HepG2 (cell line): ENCODE measurements around the gene FALEC. TPM values are rescaled to one million over a fixed set of nuclear protein-coding genes. Genes with fewer than 3 reads are reported as not detected.
A peak's percentile ranks its signal among the peaks of the same experiment; 100 is the strongest.

Experiments used
- ARID2 ChIP-seq: sonication (generic); formaldehyde crosslinking; IDR thresholded peaks from 2 replicates; pipeline ENCODE4 v1.8.1; 2022; ENCODE audit warnings: mild to moderate bottlenecking, missing genetic modification reagents, borderline replicate concordance
- CHCHD3 ChIP-seq: sonication (generic); formaldehyde crosslinking; IDR thresholded peaks from 2 replicates; pipeline ENCODE4 v1.8.0; 2022; ENCODE audit warnings: mild to moderate bottlenecking, missing genetic modification reagents, moderate library complexity
- DR1 ChIP-seq: sonication (generic); formaldehyde crosslinking; IDR thresholded peaks from 2 replicates; pipeline ENCODE4 v1.8.0; 2021; ENCODE audit warnings: mild to moderate bottlenecking, missing genetic modification reagents, inconsistent platforms
- FOXC1 ChIP-seq: sonication (generic); formaldehyde crosslinking; IDR thresholded peaks from 2 replicates; pipeline ENCODE4 v1.8.0; 2022; ENCODE audit warnings: mild to moderate bottlenecking, missing genetic modification reagents, borderline replicate concordance
- HNF4A ChIP-seq: sonication (generic); formaldehyde crosslinking; IDR thresholded peaks from 2 replicates; pipeline ENCODE4 v1.4.0; 2020; ENCODE audit warnings: missing genetic modification reagents
- HNRNPH1 ChIP-seq: fragments of 200-400 bp; formaldehyde crosslinking; optimal IDR thresholded peaks from 2 replicates; pipeline ENCODE3; 2017; ENCODE audit warnings: mild to moderate bottlenecking, low read depth, low read length
- KLF12 ChIP-seq: sonication (generic); formaldehyde crosslinking; IDR thresholded peaks from 2 replicates; pipeline ENCODE4 v1.4.0; 2020; ENCODE audit warnings: missing genetic modification reagents, borderline replicate concordance
- RAD51 ChIP-seq: fragments of 450-650 bp; IDR thresholded peaks from 2 replicates; pipeline ENCODE4 v1.6.1; 2016; ENCODE audit warnings: borderline replicate concordance
- SP1 ChIP-seq, 2 experiments: fragments of 450-650 bp in 1 of 2; sonication (generic) in 1 of 2; formaldehyde crosslinking in 1 of 2; IDR thresholded peaks; 2 replicates each; pipeline versions ENCODE4 v1.4.0 to v1.6.1; 2016 to 2020; ENCODE audit warnings: missing genetic modification reagents in 1 of 2
- TOE1 ChIP-seq: sonication (generic); formaldehyde crosslinking; IDR thresholded peaks from 2 replicates; pipeline ENCODE4 v1.4.0; 2020; ENCODE audit warnings: mild to moderate bottlenecking, missing genetic modification reagents
- ZNF260 ChIP-seq: sonication (generic); formaldehyde crosslinking; IDR thresholded peaks from 2 replicates; pipeline ENCODE4 v1.4.0; 2020; ENCODE audit warnings: missing genetic modification reagents, low read depth, mild to moderate bottlenecking, borderline replicate concordance
- ZNF282 ChIP-seq: fragments of 450-650 bp; IDR thresholded peaks from 2 replicates; pipeline ENCODE4 v1.6.1; 2018; ENCODE audit not compliant: partially characterized antibody
- ZNF329 ChIP-seq: sonication (generic); formaldehyde crosslinking; IDR thresholded peaks from 2 replicates; pipeline ENCODE4 v1.9.0; 2021; ENCODE audit warnings: low read depth, mild to moderate bottlenecking, missing genetic modification reagents
- ZNF564 ChIP-seq: sonication (generic); formaldehyde crosslinking; IDR thresholded peaks from 2 replicates; pipeline ENCODE4 v1.8.1; 2023; ENCODE audit warnings: mild to moderate bottlenecking, missing genetic modification reagents
- ZNF572 ChIP-seq: sonication (generic); formaldehyde crosslinking; IDR thresholded peaks from 2 replicates; pipeline ENCODE4 v1.5.1; 2020; ENCODE audit warnings: mild to moderate bottlenecking, missing genetic modification reagents
- ZNF674 ChIP-seq: sonication (generic); formaldehyde crosslinking; IDR thresholded peaks from 2 replicates; pipeline ENCODE4 v1.5.0; 2020; ENCODE audit warnings: low read depth, mild to moderate bottlenecking, missing genetic modification reagents
- ZNF878 ChIP-seq: sonication (generic); formaldehyde crosslinking; IDR thresholded peaks from 2 replicates; pipeline ENCODE4 v1.8.1; 2023; ENCODE audit warnings: mild to moderate bottlenecking, missing genetic modification reagents, moderate library complexity
- ZNF883 ChIP-seq: sonication (generic); formaldehyde crosslinking; IDR thresholded peaks from 2 replicates; pipeline ENCODE4 v1.5.1; 2020; ENCODE audit warnings: mild to moderate bottlenecking, missing genetic modification reagents; ENCODE audit errors: not compliant biosample characterization
- polyA plus RNA-seq, 8 experiments: library from polyadenylated mRNA; depleted of rRNA in 3 of 8; stranded (reverse) in 7 of 8; unstranded in 1 of 8; fragments of >200 nt; fragmentation: Illumina TruSeq in 4 of 8; extraction: Trizol in 4 of 8; gene quantifications; 2 replicates each; pipeline versions ENCODE4 v1.2.1 to v1.2.3, GENCODE V29; 2011 to 2016; ENCODE audit warnings: low read depth in 4 of 8, missing spikeins in 1 of 8, mixed read lengths in 1 of 8; ENCODE audit not compliant: insufficient read depth in 1 of 8
- total RNA-seq, 5 experiments: library from RNA; depleted of rRNA; stranded (reverse); fragments of >200 nt; fragmentation: Illumina TruSeq; extraction: Trizol; gene quantifications; 2 replicates each; pipeline ENCODE4 v1.2.3, GENCODE V29; 2016; ENCODE audit warnings: low read depth in 1 of 5
- TF ChIP-seq, protein P1 (sequence below): sonication (generic); formaldehyde crosslinking; IDR thresholded peaks from 2 replicates; pipeline ENCODE4 v1.8.1; 2023; ENCODE audit warnings: mild to moderate bottlenecking, missing genetic modification reagents
- TF ChIP-seq, protein P2 (sequence below): sonication (generic); formaldehyde crosslinking; IDR thresholded peaks from 2 replicates; pipeline ENCODE4 v1.9.0; 2021; ENCODE audit warnings: missing genetic modification reagents, mild to moderate bottlenecking, borderline replicate concordance
- TF ChIP-seq, protein P3 (sequence below): sonication (generic); formaldehyde crosslinking; IDR thresholded peaks from 2 replicates; pipeline ENCODE4 v1.4.0; 2020; ENCODE audit warnings: missing genetic modification reagents

Gene FALEC
- total and polyA plus RNA-seq, 2 of the 13 experiments (the other 11 are each of a cell fraction or from before 2014, with no cell fraction given): 0.33 to 0.71 TPM

DNA sequence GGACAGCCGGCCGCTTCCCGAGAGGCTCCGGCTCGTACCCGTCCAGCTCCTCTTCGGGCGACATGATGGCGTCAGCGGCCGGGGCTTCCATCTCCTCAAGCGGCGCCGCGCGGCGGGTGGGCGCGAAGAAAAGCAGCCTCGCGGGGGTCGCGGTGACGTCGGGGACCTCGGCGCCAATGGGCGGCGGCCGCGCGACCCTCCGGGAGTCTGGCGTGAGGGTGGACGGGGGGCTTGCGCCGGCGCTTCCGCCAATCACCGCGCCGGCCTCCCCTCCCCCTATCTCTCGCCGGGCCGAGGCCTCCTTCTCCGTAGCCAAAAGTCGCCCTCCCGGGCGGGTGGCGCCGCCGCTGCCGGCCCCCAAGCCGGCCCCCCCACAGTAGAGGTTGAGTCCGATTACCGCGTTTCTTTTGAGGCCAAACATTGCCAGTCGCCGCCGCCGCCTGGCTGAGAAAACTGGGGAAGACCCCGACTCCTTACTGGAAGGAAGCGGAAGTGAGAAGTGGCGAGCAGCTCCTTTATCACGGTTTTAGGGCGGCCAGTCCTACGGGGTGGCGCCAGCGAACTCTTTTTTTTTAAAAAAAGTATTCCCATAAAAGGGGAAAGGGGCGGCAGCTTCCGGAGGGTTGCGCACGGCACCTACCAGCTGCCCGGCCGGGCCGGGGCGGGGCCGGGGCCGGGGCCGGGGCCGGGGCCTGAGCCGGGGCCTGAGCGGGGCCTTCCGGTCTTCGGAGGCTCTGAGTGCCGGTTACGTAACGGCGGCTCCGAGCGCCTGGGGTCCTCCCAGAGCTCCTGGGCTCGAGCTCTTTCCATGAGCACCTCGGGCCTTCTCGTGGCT is 63.8 kb downstream of the FALEC start, which contains the start of gene MCL1 (continued):
- TF ChIP-seq, protein P1, sequence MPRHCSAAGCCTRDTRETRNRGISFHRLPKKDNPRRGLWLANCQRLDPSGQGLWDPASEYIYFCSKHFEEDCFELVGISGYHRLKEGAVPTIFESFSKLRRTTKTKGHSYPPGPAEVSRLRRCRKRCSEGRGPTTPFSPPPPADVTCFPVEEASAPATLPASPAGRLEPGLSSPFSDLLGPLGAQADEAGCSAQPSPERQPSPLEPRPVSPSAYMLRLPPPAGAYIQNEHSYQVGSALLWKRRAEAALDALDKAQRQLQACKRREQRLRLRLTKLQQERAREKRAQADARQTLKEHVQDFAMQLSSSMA (CRISPR knock-in tag): peak; percentile 33; the same call in 1 of the 2 replicates
- peak; percentile 78 for TF ChIP-seq KLF12 (CRISPR knock-in tag)
- TF ChIP-seq ZNF878: peak; percentile 40
- TF ChIP-seq, protein P2, sequence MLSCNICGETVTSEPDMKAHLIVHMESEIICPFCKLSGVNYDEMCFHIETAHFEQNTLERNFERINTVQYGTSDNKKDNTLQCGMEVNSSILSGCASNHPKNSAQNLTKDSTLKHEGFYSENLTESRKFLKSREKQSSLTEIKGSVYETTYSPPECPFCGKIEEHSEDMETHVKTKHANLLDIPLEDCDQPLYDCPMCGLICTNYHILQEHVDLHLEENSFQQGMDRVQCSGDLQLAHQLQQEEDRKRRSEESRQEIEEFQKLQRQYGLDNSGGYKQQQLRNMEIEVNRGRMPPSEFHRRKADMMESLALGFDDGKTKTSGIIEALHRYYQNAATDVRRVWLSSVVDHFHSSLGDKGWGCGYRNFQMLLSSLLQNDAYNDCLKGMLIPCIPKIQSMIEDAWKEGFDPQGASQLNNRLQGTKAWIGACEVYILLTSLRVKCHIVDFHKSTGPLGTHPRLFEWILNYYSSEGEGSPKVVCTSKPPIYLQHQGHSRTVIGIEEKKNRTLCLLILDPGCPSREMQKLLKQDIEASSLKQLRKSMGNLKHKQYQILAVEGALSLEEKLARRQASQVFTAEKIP (CRISPR knock-in tag): no peak
- TF ChIP-seq, protein P3, sequence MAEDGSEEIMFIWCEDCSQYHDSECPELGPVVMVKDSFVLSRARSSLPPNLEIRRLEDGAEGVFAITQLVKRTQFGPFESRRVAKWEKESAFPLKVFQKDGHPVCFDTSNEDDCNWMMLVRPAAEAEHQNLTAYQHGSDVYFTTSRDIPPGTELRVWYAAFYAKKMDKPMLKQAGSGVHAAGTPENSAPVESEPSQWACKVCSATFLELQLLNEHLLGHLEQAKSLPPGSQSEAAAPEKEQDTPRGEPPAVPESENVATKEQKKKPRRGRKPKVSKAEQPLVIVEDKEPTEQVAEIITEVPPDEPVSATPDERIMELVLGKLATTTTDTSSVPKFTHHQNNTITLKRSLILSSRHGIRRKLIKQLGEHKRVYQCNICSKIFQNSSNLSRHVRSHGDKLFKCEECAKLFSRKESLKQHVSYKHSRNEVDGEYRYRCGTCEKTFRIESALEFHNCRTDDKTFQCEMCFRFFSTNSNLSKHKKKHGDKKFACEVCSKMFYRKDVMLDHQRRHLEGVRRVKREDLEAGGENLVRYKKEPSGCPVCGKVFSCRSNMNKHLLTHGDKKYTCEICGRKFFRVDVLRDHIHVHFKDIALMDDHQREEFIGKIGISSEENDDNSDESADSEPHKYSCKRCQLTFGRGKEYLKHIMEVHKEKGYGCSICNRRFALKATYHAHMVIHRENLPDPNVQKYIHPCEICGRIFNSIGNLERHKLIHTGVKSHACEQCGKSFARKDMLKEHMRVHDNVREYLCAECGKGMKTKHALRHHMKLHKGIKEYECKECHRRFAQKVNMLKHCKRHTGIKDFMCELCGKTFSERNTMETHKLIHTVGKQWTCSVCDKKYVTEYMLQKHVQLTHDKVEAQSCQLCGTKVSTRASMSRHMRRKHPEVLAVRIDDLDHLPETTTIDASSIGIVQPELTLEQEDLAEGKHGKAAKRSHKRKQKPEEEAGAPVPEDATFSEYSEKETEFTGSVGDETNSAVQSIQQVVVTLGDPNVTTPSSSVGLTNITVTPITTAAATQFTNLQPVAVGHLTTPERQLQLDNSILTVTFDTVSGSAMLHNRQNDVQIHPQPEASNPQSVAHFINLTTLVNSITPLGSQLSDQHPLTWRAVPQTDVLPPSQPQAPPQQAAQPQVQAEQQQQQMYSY: no peak
- no peak for TF ChIP-seq HNRNPH1
- no peak for TF ChIP-seq ZNF260 (CRISPR knock-in tag)
- TF ChIP-seq ZNF564 (CRISPR knock-in tag): no peak
- TF ChIP-seq SP1 (IDR thresholded peaks at IDR 0.05): no peak
- TF ChIP-seq SP1 (CRISPR knock-in tag; IDR thresholded peaks at IDR 0.05): peak; percentile 69; the same call in 1 of the 2 replicates
- peak; percentile 55 for TF ChIP-seq ZNF883 (CRISPR knock-in tag)
- TF ChIP-seq ZNF674 (CRISPR knock-in tag): 0 out of 2 replicates have a peak, but pooled peaks have one; percentile 30
- TF ChIP-seq ZNF329 (CRISPR knock-in tag): no peak
- 0 out of 2 replicates have a peak, but pooled peaks have one; percentile 9 for TF ChIP-seq ZNF572 (CRISPR knock-in tag)
- TF ChIP-seq HNF4A (CRISPR knock-in tag): peak; percentile 16; the same call in 1 of the 2 replicates
- TF ChIP-seq ZNF282: no peak
- peak; percentile 51; the same call in 1 of the 2 replicates for TF ChIP-seq CHCHD3
- no peak for TF ChIP-seq RAD51
- no peak for TF ChIP-seq TOE1
- TF ChIP-seq DR1: peak; percentile 94
- TF ChIP-seq FOXC1 (CRISPR knock-in tag): peak; percentile 68; the same call in 1 of the 2 replicates
- TF ChIP-seq ARID2 (CRISPR knock-in tag): peak; percentile 14; the same call in 1 of the 2 replicates
